HepG2 (cell line): Measurements from ENCODE around the gene PROX2. TPM values are rescaled to one million over a fixed set of nuclear protein-coding genes. Genes with fewer than 3 reads are reported as not detected.

Experiments used
- ATAC-seq: fragments of 200-7000 bp; cut with Tn5 transposase; 3 replicates; pipeline ENCODE4 v1.9.1; 2020; ENCODE audit warnings: mild to moderate bottlenecking, moderate library complexity
- BruUV-seq: library from RNA; stranded (reverse); fragments of 400-500 nt; replicated peaks from 2 replicates; lab custom pipeline; 2021; lab: Mats Ljungman, UMichigan
- CTCF ChIA-PET: fragments of 300-600 bp; formaldehyde crosslinking; extraction: SDS; loops from one replicate; lab custom pipeline; 2021; ENCODE audit warnings: low total read pairs, inconsistent platforms, low intra/inter-chr PET ratio; lab: Yijun Ruan, JAX
- POLR2A ChIA-PET: fragments of 350-600 bp; sonication (Branson Sonifier 250); formaldehyde crosslinking; loops from one replicate; lab custom pipeline; 2020; ENCODE audit warnings: antibody characterized with exemption, inconsistent platforms; lab: Yijun Ruan, JAX
- DNase-seq: peaks from one replicate; pipeline ENCODE4 v3.0.0-alpha.2; 2015; ENCODE audit warnings: low spot score
- FAIRE-seq: peaks from 3 replicates; lab custom pipeline; 2011; peaks lifted over from hg19 to GRCh38; lab: Jason Lieb, UNC
- H2AFZ ChIP-seq: one replicate; pipeline ENCODE4 v1.6.1; 2011; ENCODE audit warnings: low read length, inconsistent platforms
- H3K27ac ChIP-seq: fragments of 300-600 bp; 3 replicates; pipeline ENCODE4 v1.8.0; 2011; ENCODE audit warnings: mixed run types, mild to moderate bottlenecking, mixed read lengths, low read length, inconsistent platforms; ENCODE audit not compliant: insufficient read depth; ENCODE audit errors: extremely low read length
- H3K27me3 ChIP-seq, 2 experiments: fragments of 200-600 bp in 1 of 2; 2 replicates in 1 of 2; 3 replicates in 1 of 2; pipeline versions ENCODE4 v1.6.0 to v1.8.0; 2011; ENCODE audit warnings: low read length in 2 of 2, mild to moderate bottlenecking in 2 of 2, moderate library complexity in 2 of 2, inconsistent platforms in 1 of 2; ENCODE audit not compliant: insufficient read depth in 2 of 2, control insufficient read depth in 1 of 2
- H3K36me3 ChIP-seq, 2 experiments: fragments of 200-600 bp in 1 of 2; replicated peaks in 1 of 2; 2 replicates in 1 of 2; 3 replicates in 1 of 2; pipeline versions ENCODE4 v1.5.1 to v1.8.0; 2011; ENCODE audit warnings: low read length in 2 of 2, inconsistent platforms in 1 of 2; ENCODE audit not compliant: insufficient read depth in 2 of 2, control insufficient read depth in 1 of 2
- H3K4me1 ChIP-seq: 2 replicates; pipeline ENCODE4 v1.5.1; 2012; ENCODE audit warnings: low read length, inconsistent platforms; ENCODE audit not compliant: insufficient read depth
- H3K4me2 ChIP-seq: 2 replicates; pipeline ENCODE4 v1.6.0; 2011; ENCODE audit warnings: low read depth, low read length, inconsistent platforms
- H3K4me3 ChIP-seq, 3 experiments: fragments of 200-600 bp in 1 of 3; sonication (generic), shearing (Covaris generic) in 1 of 3; replicated peaks in 1 of 3; 2 replicates each; pipeline ENCODE4 v1.5.1; 2011 to 2016; ENCODE audit warnings: low read length in 3 of 3, inconsistent platforms in 2 of 3, low read depth in 2 of 3, mild to moderate bottlenecking in 2 of 3, control low read depth in 1 of 3, mixed read lengths in 1 of 3; ENCODE audit not compliant: insufficient read depth in 1 of 3
- H3K79me2 ChIP-seq: one replicate; pipeline ENCODE4 v1.6.1; 2011; ENCODE audit warnings: low read length, inconsistent platforms; ENCODE audit not compliant: insufficient read depth
- H3K9ac ChIP-seq: 2 replicates; pipeline ENCODE4 v1.6.0; 2011; ENCODE audit warnings: mild to moderate bottlenecking, low read depth, low read length, inconsistent platforms; ENCODE audit not compliant: insufficient read depth
- H3K9me3 ChIP-seq: 2 replicates; pipeline ENCODE4 v1.5.1; 2012; ENCODE audit warnings: mild to moderate bottlenecking, low read length
- H4K20me1 ChIP-seq: 2 replicates; pipeline ENCODE4 v1.6.0; 2011; ENCODE audit warnings: inconsistent platforms, mild to moderate bottlenecking, low read length, moderate library complexity; ENCODE audit not compliant: insufficient read depth
- ADNP ChIP-seq: sonication (generic); formaldehyde crosslinking; IDR thresholded peaks from 2 replicates; pipeline ENCODE4 v1.4.0; 2020; ENCODE audit warnings: missing genetic modification reagents
- ATF1 ChIP-seq: IDR thresholded peaks from 2 replicates; pipeline ENCODE4 v1.6.1; 2016; ENCODE audit warnings: mild to moderate bottlenecking, control low read depth
- HHEX ChIP-seq: IDR thresholded peaks from 2 replicates; pipeline ENCODE4 v1.6.1; 2016; ENCODE audit warnings: control low read depth
- KDM1A ChIP-seq: IDR thresholded peaks from 2 replicates; pipeline ENCODE4 v1.6.1; 2016; ENCODE audit warnings: missing compliant biosample characterization
- MIXL1 ChIP-seq: IDR thresholded peaks from 2 replicates; pipeline ENCODE4 v1.6.1; 2016
- RAD21 ChIP-seq: fragments of 450-650 bp; formaldehyde crosslinking; IDR thresholded peaks from 2 replicates; pipeline ENCODE4 v1.5.0; 2020; ENCODE audit warnings: mild to moderate bottlenecking
- RXRA ChIP-seq: sonication (generic); formaldehyde crosslinking; IDR thresholded peaks from 2 replicates; pipeline ENCODE4 v1.5.1; 2020; ENCODE audit warnings: missing genetic modification reagents
- SMARCE1 ChIP-seq: fragments of 450-650 bp; IDR thresholded peaks from 2 replicates; pipeline ENCODE4 v1.6.1; 2017; ENCODE audit warnings: borderline replicate concordance
- STAT5B ChIP-seq: sonication (generic); formaldehyde crosslinking; IDR thresholded peaks from 2 replicates; pipeline ENCODE4 v1.4.0; 2020; ENCODE audit warnings: missing genetic modification reagents
- TCF12 ChIP-seq, 2 experiments: fragments of 450-650 bp in 1 of 2; sonication (generic) in 1 of 2; formaldehyde crosslinking in 1 of 2; IDR thresholded peaks; 2 replicates each; pipeline versions ENCODE4 v1.6.1 to v1.8.0; 2017 to 2022; ENCODE audit warnings: antibody characterized with exemption in 1 of 2, mild to moderate bottlenecking in 1 of 2, missing genetic modification reagents in 1 of 2, moderate library complexity in 1 of 2
- ZNF253 ChIP-seq: sonication (generic); formaldehyde crosslinking; IDR thresholded peaks from 2 replicates; pipeline ENCODE4 v1.8.0; 2022; ENCODE audit warnings: mild to moderate bottlenecking, missing genetic modification reagents, borderline replicate concordance
- ZNF274 ChIP-seq: sonication (generic); formaldehyde crosslinking; IDR thresholded peaks from 2 replicates; pipeline ENCODE4 v1.5.1; 2020; ENCODE audit warnings: mild to moderate bottlenecking, missing genetic modification reagents
- ZNF430 ChIP-seq: sonication (generic); formaldehyde crosslinking; IDR thresholded peaks from 2 replicates; pipeline ENCODE4 v1.9.0; 2021; ENCODE audit warnings: mild to moderate bottlenecking, missing genetic modification reagents
- WGBS: methylation state at CpG from one replicate; pipeline ENCODE4 v1.1.6; 2017; ENCODE audit warnings: low lambda C conversion rate; 5-methylcytosine and 5-hydroxymethylcytosine counted together
- in situ Hi-C: cut with HindIII; loops from 2 replicates; pipeline ENCODE4 v1.10.0; 2017; ENCODE audit warnings: low pct_unique_long_range_greater_than_20kb; ENCODE audit not compliant: extremely low pct_ligation_motif_present
- intact Hi-C: fragments of 100-400 bp; cut with micrococcal nuclease; formaldehyde crosslinking; loops from one replicate; pipeline ENCODE4 v1.10.0; 2022; ENCODE audit not compliant: unreplicated experiment
- polyA plus RNA-seq, 8 experiments: library from polyadenylated mRNA; depleted of rRNA in 3 of 8; stranded (reverse) in 7 of 8; unstranded in 1 of 8; fragments of >200 nt; fragmentation: Illumina TruSeq in 4 of 8; extraction: Trizol in 4 of 8; gene quantifications; 2 replicates each; pipeline versions ENCODE4 v1.2.1 to v1.2.3, GENCODE V29; 2011 to 2016; ENCODE audit warnings: low read depth in 4 of 8, missing spikeins in 1 of 8, mixed read lengths in 1 of 8; ENCODE audit not compliant: insufficient read depth in 1 of 8
- total RNA-seq, 5 experiments: library from RNA; depleted of rRNA; stranded (reverse); fragments of >200 nt; fragmentation: Illumina TruSeq; extraction: Trizol; gene quantifications; 2 replicates each; pipeline ENCODE4 v1.2.3, GENCODE V29; 2016; ENCODE audit warnings: low read depth in 1 of 5
- TF ChIP-seq, protein P1 (sequence below): sonication (generic); formaldehyde crosslinking; IDR thresholded peaks from 2 replicates; pipeline ENCODE4 v1.4.0; 2020; ENCODE audit warnings: missing genetic modification reagents, borderline replicate concordance
- TF ChIP-seq, protein P2 (sequence below): sonication (generic); formaldehyde crosslinking; conservative IDR thresholded peaks from 2 replicates; pipeline ENCODE4 v1.4.0; 2020; ENCODE audit warnings: missing genetic modification reagents
- TF ChIP-seq, protein P3 (sequence below): fragments of 450-650 bp; IDR thresholded peaks from 2 replicates; pipeline ENCODE4 v1.6.1; 2017
- TF ChIP-seq, protein P4 (sequence below): sonication (generic); formaldehyde crosslinking; conservative IDR thresholded peaks from 2 replicates; pipeline ENCODE4 v1.4.0; 2020; ENCODE audit warnings: missing genetic modification reagents

PROX2 gene
- total and polyA plus RNA-seq, 2 of the 13 experiments (the other 11 are each of a cell fraction or from before 2014, with no cell fraction given): not detected

DNA sequence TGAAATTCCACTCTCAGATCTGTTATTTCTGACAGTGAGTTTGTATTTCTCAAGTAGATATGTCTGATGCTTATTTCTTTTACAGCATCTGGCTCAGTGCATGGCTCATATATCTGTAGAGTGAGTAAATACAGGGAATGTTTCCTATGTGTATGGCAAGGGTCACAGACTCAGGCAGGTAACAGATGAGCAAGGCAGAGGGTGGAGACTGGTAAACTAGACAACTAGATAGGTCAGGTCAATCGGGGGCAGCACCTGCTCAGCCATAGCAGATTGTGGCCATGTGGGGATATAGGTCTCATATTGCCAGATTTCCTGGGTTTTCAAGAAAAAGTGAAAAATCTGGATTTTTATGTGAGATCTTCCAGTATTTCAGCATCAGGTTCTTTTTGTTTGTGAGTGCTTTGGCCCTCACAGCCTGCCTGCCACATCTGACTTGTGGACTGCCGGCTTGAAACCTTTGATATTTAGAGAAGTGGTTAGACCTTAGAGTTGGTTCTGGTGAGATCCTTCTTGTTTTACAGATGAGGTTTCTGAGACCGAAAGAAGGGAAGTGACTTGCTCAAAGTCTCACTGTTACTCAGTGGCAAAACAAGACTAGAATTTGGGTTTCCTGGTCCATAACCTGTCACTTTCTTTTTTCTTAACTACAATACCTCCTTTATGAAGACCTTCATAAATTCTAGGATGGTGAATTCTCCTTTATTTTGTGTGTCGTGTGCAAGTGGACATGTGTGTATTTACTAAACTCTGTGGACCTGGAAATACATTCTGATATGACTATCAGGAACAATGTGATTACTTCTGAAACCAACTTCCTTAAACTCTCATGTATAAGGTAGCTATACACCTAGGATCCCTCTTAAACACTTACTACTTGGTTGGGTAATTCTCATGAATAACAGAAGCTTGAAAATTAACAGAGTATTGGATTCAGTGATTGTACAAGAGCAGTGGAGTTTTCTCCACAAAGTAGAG is 34.4 kb downstream of the PROX2 start:
- no peak for ATAC-seq
- Histone ChIP-seq H3K4me2 (no peak overlapping the region), H3K79me2 (no peaks in the 10 kb centered on the region), H3K9me3 (no peaks in the 10 kb centered on the region), H3K4me3 (no peak overlapping the region), H2AFZ (no peak overlapping the region), H3K4me1 (peaks cover 7% of the 10 kb centered on the region), H3K36me3 (0 out of 5 replicates have a peak, but pooled peaks cover 1 to 2% of the 10 kb centered on the region in 2 experiments), H3K27me3 (no peaks in the 10 kb centered on the region), H3K27ac (no peak overlapping the region), H3K9ac (no peak overlapping the region), H4K20me1 (no peaks in the 10 kb centered on the region)
- in situ Hi-C loops (no loop called here), intact Hi-C loops (no loop called here)
- TF ChIP-seq HHEX (CRISPR knock-in tag) (no peak), ZNF253 (no peak), RAD21 (CRISPR knock-in tag) (no peak), TCF12 (IDR thresholded peaks at IDR 0.05) (no peak), TCF12 (CRISPR knock-in tag; IDR thresholded peaks at IDR 0.05) (no peak), ADNP (CRISPR knock-in tag) (no peak), MIXL1 (CRISPR knock-in tag) (no peak), SMARCE1 (no peak), STAT5B (CRISPR knock-in tag) (no peak), RXRA (CRISPR knock-in tag) (no peak), ZNF430 (CRISPR knock-in tag) (no peak), ZNF274 (CRISPR knock-in tag) (no peak), KDM1A (CRISPR knock-in tag) (no peak), ATF1 (CRISPR knock-in tag) (no peak)
- TF ChIP-seq, protein P1, sequence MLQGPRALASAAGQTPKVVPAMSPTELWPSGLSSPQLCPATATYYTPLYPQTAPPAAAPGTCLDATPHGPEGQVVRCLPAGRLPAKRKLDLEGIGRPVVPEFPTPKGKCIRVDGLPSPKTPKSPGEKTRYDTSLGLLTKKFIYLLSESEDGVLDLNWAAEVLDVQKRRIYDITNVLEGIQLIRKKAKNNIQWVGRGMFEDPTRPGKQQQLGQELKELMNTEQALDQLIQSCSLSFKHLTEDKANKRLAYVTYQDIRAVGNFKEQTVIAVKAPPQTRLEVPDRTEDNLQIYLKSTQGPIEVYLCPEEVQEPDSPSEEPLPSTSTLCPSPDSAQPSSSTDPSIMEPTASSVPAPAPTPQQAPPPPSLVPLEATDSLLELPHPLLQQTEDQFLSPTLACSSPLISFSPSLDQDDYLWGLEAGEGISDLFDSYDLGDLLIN (CRISPR knock-in tag): no peak
- TF ChIP-seq, protein P2, sequence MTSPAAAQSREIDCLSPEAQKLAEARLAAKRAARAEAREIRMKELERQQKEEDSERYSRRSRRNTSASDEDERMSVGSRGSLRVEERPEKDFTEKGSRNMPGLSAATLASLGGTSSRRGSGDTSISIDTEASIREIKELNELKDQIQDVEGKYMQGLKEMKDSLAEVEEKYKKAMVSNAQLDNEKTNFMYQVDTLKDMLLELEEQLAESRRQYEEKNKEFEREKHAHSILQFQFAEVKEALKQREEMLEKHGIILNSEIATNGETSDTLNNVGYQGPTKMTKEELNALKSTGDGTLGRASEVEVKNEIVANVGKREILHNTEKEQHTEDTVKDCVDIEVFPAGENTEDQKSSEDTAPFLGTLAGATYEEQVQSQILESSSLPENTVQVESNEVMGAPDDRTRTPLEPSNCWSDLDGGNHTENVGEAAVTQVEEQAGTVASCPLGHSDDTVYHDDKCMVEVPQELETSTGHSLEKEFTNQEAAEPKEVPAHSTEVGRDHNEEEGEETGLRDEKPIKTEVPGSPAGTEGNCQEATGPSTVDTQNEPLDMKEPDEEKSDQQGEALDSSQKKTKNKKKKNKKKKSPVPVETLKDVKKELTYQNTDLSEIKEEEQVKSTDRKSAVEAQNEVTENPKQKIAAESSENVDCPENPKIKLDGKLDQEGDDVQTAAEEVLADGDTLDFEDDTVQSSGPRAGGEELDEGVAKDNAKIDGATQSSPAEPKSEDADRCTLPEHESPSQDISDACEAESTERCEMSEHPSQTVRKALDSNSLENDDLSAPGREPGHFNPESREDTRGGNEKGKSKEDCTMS (CRISPR knock-in tag): no peak
- TF ChIP-seq, protein P3, sequence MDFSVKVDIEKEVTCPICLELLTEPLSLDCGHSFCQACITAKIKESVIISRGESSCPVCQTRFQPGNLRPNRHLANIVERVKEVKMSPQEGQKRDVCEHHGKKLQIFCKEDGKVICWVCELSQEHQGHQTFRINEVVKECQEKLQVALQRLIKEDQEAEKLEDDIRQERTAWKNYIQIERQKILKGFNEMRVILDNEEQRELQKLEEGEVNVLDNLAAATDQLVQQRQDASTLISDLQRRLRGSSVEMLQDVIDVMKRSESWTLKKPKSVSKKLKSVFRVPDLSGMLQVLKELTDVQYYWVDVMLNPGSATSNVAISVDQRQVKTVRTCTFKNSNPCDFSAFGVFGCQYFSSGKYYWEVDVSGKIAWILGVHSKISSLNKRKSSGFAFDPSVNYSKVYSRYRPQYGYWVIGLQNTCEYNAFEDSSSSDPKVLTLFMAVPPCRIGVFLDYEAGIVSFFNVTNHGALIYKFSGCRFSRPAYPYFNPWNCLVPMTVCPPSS: no peak
- TF ChIP-seq, protein P4, sequence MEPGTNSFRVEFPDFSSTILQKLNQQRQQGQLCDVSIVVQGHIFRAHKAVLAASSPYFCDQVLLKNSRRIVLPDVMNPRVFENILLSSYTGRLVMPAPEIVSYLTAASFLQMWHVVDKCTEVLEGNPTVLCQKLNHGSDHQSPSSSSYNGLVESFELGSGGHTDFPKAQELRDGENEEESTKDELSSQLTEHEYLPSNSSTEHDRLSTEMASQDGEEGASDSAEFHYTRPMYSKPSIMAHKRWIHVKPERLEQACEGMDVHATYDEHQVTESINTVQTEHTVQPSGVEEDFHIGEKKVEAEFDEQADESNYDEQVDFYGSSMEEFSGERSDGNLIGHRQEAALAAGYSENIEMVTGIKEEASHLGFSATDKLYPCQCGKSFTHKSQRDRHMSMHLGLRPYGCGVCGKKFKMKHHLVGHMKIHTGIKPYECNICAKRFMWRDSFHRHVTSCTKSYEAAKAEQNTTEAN (CRISPR knock-in tag): no peak
- WGBS: 92% methylated on average over 4 of the region's 4 CpGs
- DNase-seq: no peak
- no peak for FAIRE-seq
- BruUV-seq: no TSS peak
- POLR2A ChIA-PET: no interaction called here
- CTCF ChIA-PET: no interaction called here
